Stimulated activated CD4-positive, alpha-beta T cell treated with anti-CD3 and anti-CD28 coated beads, Interleukin-4, amount 100 ng/mL, for 24 hours (primary cell): ENCODE measurements around the gene TAOK2.
"Not testable (repeated sequence)": the region's sequence is repeated elsewhere in the genome, so short reads cannot be mapped to it uniquely, and the experiment has no call there.

Experiments
- DNase-seq: peaks from one replicate; pipeline ENCODE4 v3.0.0-alpha.2; 2020

The TAOK2 gene

DNA sequence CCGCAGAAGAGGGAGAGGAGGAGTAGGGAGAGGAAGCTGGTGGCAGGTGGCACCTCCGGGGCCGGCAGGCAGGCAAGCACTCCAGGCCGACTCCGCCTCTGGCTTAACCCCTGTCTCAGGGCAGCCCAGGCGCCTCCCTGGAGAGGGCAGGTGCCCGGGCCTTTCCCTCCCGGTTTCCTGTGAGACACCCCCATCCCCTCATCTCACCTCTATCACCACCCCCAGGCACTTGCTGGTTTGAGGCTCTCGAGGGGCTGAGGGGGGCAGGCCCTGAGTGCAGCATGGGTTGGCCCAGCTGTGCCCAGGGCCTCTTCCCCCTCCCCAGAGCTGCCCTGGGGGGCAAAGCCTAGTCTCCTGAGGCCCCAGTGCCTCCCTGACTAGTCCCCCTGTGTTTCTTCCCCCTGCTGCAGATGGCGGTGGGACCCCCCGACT is 31.2 kb downstream of the TAOK2 start:
- no peak for DNase-seq

DNA sequence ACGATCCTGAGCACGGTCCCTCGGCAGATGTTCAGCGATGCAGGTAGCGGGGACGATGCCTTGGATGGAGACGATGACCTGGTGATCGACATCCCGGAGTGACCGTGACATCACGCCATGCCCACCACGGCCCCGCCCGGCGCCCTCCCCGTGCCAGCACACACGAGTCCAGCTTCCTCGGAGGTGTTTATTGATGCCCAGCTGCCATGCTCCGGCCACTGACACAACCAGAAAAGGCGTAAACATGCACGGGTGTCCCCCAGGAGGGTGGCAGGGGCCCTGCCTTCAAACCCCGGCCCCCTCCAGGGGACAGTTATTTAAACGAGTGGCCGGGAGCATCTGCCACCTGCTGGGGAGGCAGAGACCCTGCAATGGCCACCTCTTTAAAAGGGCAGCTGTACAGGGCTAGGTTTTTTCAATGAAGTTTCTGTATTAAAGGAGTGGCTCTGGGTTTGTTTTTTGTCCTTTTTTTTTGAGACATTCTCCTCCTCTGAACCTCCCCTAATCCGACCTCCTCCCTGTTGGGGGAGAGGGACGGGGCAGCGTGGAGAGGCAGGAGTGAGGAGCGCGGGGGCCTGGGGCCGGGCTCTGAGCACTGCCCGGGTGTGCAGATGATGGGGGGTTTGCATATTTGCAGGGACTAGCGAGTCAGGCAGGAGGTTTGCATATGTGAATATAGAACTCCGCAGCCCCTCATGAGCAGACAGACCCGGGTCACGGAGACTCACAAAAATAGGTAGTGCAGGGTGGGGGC is 31.9 kb downstream of the TAOK2 start:
- DNase-seq, result peak; percentile 48

DNA sequence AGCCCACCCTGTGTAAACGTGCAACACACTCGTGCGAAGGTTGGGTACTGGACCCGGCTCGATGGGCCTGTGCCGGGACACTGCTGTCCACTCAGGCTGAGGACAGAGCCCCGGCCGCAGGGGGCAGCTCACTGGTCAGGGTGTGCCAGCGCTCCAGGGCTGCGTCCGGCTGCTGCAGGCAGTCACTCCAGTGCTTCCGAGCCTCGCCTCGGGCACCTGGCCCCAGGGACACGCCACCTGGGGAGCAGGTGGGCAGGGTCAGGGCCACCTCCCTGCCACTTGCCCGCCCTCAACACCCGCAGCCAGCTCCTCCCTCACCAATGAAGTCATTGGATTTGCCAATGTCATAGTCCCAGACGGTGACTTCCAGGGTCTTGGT is 32.4 kb downstream of the TAOK2 start:
- no peak for DNase-seq

DNA sequence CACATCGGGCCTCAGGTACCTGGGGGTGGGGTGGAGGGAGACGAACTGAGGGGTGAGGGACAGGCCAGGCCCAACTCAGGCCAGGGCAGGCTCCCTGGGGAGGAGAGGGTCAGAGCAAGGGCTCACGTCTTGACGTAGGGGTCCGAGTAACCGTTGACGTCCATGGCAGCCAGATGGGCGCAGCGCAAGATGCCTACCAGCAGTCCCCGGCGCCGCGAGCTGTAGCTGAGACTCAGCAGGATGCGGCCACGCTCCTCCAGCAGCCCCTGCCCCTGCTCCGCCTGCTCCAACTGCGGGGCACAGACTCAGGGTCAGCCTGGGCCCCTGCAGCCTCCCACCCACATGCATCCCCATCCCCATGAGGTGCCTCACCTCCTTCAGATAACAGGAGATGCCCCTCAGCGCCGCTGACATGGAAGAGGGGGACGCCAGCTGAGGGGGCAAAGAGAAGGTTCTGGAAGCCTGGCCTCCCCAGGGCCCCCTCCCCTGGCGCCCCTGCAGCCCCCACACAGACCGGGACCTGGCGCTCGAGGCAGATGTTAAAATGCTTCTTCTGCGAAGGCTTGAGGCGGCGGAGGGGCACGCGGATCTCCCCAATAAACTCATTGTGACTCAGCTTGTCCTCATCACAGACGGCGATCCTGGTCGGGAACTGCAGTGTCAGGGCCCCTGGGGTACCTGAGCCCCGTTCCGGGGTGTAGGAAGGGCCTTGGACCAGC is 33.1 kb downstream of the TAOK2 start:
- DNase-seq, result no peak

DNA sequence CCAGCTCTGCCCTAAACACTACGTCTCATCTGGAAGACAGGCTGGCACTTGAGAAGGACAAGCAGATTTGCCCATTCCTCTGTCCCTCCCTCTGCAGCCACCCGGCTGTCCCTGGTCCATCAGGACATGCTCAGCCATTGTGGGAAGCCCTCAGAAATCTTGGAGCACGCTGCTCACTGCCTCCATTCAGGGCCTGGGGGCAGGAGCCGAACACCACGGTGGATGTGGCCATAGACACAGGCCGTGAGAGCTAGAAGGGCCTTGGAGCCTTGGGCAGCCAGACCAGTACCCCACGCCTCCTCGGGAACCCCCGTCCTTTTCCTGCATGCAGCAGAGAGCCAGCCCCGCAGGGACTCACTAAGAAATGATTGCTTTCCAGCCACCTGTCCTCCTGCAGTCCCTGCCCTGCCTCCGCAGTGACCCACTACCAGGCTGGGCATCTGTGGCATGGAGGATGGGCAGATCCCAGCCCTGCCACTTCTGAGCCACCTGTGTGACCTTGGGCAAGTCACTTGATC is 33.8 kb downstream of the TAOK2 start:
- no peak for DNase-seq

DNA sequence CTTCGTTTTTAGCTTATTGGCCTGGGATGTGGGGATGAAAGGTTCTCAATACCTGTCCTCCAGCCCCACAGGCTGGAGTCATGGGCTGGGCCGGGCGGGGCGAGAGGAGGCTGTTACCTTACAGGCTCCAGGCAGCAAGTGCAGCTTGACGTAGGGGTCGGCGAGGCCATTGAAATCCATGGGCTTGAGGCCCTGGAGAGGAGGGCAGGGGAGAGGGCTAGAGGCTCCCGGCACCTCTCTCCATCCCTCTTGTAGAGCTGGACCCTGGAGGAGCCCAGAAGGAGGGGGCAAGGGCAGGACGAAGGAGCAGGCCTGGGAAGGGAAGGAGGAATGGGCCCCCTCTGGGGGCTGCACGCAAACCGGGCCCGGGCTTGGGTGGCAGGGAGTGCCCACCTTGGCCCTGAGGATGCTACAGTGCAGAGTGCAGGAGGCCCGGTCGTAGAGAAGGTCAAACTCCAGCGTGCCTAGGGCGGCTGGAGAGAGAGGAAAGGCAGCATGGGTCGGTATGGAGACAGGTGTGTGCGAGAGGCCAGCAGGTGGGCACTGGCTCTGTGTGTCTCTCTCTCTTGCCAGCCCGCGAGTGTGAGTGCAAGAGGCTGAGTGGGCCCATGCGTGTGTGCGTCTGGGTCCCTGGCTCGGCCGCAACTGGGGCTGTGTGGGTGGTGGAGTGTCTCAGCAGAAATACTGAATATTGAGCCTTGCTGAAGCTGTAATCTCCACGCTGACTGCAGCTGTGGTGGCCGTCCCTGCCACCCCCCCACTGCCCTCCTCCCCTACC is 35.6 kb downstream of the TAOK2 start:
- DNase-seq, result no peak

DNA sequence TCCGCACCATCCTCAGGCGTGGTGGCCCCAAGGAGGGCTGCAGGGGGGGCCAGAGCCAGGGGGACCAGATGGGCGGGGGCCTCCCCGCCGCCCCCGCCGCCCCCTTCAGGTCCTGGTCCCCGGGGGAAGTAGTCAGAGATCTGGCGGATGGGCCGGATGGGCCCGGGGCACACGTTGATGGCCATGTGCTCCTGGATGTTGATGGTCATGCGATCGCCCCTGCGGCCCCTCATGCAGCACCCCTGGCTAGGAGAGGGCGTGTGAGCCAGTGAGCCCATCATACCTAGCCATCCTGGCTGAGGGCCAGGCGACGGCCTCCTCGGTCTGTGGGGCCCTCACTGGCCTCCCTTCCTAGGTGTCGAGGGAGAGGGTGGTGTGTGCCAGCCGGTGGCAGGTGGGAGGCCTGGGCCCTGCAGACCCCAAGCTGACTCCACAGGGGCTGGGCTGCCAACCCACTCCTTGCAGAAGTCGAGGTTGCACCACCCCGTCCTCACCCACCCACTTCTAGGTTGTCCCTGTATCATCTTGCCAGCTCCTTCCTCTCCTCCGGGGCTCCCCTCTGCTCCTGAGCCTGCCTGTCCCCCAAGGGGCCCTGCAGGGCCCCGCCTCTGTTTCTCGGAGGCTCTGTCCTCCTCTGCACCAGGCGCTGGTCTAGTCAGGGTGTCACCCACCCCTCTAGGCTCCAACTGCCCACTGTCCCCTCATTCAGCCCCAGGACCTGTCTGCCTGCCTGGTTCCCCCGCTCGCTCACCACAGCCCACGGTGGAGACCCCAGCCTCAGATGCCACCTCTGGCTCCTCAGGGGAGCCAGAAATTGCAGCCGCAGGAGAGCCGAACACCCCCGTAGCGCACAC is 36.5 kb downstream of the TAOK2 start:
- no peak for DNase-seq

DNA sequence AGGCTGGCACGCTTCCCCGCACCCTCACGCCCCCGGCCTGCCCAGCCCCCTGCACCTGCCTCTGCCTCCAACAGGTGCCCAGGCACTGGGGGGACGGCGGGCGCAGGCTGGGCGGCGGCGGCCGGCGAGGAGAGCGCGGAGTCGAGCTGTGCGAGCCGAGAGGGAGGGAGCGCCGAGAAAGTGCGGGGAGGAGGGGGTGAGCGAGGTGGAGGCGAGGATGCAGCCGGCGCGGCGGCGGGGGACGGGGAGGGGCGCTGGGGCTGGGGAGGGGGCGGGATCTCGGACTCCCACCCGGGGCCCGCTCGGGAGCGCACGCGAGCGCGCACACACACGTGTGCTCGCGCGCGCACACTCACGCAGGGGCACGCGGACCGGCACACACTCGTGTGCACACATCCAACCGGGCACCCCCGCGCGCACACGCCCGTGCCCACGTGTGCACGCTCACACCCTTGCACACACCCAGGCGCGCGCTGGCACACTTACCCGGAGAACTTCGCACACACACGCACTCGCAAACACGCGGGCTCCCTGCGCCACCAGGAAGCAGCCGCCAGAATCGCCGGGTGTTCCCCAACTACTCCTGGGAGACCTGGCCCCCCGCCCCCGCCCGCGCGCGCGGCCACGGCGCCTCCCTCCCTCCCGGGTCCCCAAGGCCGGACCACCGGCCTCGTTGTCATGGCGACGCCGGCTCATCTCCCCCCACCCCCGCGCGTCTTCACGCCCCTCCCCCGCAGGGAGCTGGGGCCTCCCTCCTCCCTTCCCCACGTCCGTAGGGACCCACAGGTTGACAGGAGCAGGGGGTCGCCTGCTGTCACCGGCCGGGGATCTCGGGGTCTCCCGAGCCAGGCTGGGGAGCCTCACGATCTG is 37.4 kb downstream of the TAOK2 start, which contains the start of gene DOC2A:
Gene DOC2A, minus strand, starts transcription at position 184 of the 870 bp plus-strand sequence. CDS start 805 bp downstream, outside the sequence.
- peak; percentile 37 for DNase-seq

DNA sequence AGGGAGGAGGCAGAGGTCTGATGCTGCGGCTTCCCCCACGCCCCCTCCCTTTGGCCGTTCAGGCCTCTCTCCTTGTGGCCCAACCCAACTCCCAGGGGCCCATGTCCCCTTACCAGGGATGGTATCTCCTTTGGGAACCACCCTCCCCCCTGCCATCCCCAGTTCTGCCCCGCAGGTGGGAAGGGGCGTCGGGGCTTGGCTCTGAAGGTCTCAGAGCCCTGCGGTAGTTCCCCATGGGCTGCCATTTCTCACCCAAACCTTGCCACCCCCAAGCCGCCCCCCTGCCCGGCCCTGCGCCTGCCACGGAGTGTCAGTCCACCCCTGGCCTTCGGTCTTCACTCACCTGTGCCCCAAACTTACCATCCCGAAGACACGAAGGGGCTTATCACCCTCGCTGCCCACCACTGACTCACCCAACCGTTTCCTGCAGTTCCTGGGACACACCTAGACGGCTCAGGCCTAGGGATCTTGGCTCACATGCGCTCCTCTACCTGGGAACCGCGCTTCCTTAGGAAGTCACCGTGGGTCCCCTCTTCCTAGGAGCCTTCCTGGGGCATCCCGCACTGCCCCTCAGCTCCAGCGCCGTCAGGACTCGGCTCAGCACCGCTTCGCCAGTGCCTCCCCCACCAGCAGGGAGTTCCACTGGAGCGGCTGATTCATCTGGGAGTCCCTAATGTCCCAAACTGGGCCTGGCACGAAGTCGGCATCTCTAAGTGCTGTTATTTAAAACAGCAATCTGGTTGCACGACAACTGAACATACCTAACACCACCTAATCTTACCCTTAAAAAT is 38.2 kb downstream of the TAOK2 start:
- no peak for DNase-seq

DNA sequence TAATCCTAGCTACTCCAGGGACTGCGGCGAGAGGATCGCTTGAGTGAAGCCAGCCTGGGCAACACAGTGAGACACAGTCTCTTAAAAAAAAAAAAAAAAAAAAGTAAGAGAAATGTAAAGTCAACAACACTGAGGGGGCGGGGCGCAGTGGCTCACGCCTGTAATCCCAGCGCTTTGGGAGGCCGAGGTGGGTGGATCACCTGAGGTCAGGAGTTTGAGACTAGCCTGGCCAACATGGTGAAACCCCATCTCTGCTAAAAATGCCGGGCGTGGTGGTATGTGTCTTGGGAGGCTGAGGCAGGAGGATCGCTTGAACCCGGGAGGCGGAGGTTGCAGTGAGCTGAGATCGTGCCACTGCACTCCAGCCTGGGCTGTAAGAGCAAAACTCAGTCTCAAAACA is 38.9 kb downstream of the TAOK2 start:
- DNase-seq, result not testable (repeated sequence)

DNA sequence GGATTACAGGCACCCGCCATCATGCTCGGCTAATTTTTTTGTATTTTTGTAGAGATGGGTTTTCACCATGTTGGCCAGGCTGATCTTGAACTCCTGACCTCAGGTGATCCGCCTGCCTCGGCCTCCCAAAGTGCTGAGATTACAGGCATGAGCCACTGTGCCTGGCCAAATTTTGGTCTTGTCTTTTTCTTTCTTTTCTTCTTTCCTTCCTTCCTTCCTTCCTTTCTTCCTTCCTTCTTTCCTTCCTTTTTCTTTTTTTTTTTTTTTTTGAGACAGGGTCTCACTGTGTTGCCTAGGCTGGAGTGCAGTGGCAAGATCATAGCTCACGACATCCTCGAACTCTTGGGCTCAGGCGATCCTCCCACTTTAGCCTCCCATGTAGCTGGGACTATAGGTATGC is 41.8 kb downstream of the TAOK2 start:
- not testable (repeated sequence) for DNase-seq

DNA sequence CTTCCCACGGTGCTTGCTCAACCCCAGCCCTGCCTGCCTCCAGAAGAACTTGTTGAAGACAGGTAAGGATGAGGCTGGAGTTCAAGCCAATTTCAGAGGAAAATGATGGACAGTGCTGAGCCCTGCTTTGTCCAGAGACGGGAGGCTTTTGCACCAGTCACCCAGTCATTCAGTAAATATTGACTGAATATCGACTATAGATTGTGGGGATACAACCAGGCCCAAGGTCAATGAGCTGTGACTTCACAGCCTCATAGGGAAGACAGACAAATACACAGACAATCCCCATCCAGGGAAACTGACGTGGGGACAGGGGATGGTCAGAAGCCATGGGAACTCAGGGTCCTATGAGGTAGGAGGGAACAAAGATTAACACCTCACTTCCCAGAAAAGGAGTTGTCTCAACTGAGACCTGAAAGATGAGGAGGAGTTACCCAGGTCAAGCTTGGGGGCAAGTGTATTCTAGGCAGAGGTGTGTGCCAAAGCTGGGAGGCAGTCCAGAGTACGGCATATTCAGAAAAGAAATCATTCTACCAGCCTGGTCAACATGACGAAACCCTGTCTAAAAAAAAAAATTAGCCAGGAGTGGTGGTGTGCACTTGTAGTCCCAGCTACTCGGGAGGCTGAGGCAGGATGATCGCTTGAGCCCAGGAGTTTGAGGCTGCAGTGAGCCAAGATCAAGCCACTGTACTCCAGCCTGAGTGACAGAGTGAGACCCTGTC is 43.0 kb downstream of the TAOK2 start:
- no peak for DNase-seq

DNA sequence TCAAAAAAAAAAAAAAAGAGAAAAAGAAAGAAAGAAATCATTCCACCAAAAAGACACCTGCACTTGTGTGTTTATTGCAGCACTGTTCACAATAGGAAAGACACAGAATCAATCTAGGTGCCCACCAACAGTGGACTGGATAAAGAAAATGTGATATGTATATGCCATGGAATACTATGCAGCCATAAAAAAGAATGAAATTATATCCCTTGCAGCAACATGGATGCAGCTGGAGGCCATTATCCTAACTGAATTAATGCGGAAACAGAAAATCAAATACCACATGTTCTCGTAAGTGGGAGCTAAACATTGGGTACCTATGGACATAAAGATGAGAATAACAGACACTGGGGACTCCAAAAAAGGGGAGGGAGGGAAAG is 43.6 kb downstream of the TAOK2 start:
- DNase-seq, result no peak

DNA sequence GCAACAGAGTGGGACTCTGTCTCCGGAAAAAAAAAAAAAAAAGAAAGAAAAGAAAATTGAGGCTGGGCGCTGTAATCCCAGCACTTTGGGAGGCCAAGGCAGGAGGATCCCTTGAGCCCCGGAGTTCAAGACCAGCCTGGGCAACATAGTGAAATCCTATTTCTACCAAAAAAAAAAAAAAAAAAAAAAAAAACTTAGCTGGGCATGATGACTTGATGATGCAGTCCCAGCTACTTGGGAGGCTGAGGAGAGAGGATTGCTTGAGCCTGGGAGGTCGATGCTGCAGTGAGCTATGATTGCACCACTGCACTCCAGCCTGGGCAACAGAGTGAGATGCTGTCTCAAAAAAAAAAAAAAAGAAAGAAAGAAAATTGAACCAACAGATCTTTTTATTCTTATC is 44.3 kb downstream of the TAOK2 start:
- not testable (repeated sequence) for DNase-seq

DNA sequence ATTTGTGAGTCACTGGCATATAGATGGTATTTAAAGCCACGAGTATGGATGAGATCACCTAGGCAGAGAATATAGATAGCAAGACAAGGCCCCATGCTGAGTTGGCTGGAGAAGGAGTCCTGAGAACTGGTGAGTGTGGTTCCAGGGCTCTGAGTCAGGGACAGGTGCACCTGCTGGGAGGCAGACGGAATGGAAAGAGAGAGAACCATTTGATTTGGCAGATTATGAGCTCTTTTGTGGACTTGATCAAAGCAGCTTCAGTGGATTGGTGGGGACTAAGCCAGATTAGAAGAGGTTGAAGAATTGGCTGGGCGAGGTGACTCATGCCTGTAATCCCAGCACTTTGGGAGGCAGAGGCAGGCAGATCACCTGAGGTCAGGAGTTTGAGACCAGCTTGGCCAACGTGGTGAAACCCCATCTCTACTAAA is 45.1 kb downstream of the TAOK2 start:
- DNase-seq, result no peak

DNA sequence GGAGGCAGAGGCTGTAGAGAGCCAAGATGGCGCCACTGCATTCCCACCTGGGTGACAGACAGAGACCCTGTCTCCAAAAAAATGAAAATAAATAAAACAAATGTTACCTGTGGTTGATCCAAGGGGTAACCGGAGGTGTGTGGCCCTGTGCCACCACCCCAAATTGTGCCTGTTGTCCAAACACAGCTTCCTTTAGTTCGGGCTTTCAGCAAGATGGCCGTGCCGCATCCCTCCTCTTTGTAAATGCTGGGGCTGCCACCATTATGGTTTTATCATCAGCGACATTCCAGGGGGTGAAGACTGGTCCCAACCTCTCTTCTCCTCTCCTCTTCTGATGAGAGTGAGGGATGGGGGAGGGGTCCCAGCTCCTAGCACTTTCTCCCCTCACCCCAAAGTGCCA is 49.2 kb downstream of the TAOK2 start, which contains the start of gene C16orf92:
Gene C16orf92, plus strand, starts transcription at position 312 of the 400 bp plus-strand sequence. CDS start 143 bp downstream, outside the sequence.
- DNase-seq, result no peak

DNA sequence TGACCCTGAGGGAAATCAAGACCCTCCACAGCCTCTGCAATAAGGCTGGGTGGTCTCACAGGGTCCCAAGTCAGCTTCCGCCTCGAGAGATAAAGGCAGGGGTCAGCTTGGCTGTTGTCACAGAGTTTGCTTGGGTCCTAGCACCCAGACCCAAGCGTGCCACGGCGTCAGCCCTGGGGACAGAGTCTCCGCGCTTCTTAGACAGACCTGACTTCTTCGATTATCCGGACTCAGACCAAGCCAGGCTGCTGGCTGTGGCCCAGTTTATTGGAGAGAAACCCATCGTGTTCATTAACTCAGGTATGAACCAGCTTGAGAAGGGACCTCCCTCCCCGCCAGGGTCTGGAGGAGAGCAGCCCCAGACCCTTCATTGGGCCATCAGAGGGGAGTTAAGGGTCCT is 49.9 kb downstream of the TAOK2 start:
- DNase-seq, result no peak

DNA sequence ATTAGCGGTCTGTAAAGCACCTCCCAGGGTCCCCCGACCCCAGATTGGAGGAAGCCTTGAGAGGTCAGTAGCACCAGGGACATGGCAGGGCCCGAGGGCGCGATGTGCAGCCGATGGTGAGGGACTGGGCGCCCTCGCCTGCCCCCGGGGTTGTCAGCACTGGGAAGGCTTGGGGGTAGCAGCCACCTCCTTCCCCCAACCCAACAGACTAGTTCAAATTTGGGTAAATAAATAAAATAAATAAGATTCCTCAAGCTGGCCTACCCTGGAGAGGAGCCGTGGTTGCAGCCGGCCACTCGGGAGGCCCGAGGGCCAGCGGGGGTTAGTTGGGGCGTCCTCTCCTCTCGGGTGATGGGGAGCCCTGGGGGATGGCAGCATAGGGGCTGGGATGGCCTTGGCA is 50.8 kb downstream of the TAOK2 start:
- DNase-seq, result no peak

DNA sequence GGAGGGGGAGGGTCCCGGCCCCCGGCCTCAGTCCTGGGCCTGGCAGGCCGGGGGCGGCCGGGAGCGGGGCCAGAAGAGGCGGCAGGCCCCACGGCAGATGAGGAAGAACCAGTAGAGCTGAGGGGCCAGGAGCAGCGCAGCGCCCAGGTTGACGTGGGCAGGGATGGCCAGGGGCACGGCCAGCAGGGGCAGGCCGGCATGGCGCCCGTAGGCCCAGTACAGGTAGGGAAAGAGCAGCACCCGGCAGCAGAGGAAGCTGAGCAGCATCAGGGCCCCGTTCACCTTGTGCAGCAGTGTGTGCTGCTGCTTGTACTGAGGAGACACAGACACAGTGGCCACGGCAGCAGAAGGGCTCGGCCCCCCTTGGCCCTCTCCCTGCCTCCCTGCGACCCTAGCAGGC is 51.5 kb downstream of the TAOK2 start:
- DNase-seq, result no peak

DNA sequence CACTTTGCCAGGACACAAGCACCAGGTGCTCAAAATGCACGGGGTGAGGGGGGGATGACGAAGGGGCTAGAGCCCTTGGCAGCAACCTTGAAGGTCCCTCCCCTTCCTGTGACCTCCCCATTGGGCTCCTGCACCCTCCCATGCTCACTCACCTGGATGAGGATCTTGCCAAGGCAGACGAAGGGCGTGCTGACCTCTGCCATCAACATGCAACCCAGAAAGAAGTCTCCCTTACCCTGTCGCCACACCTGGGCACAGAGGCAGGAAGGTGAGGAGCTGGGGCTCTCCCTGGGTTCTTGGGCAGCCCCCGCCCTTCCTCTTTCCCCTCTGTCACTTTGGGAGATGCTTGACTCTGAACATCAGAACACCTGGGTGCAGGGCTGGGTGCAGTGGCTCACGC is 51.9 kb downstream of the TAOK2 start:
- DNase-seq, result no peak
